HL-60/S4 (cell line): ENCODE data around the gene SNAPC3.

Source experiments
- in situ Hi-C: fragments of 300-500 bp; cut with MboI; formaldehyde crosslinking; loops from 2 replicates; pipeline ENCODE4 v1.14.3; 2022; ENCODE audit warnings: low sequenced_read_pairs

The SNAPC3 gene

GRCh38 chr9:15485836-15486666 lies 63.4 kb downstream of the SNAPC3 start:
- in situ Hi-C loops: no loop called here

GRCh38 chr9:15491950-15492349 lies 69.3 kb downstream of the SNAPC3 start:
- in situ Hi-C loops: no loop called here

- in situ Hi-C loops: no loop called here
These were observed 69.9 kb downstream of the SNAPC3 start for GRCh38 chr9:15492485-15493150.

- in situ Hi-C loops: no loop called here
These were observed 75.7 kb downstream of the SNAPC3 start for GRCh38 chr9:15498246-15498995.

- in situ Hi-C loops: no loop called here
These were observed 76.5 kb downstream of the SNAPC3 start for GRCh38 chr9:15499139-15499538.

GRCh38 chr9:15501179-15501578 lies 78.5 kb downstream of the SNAPC3 start:
- in situ Hi-C loops: no loop called here

GRCh38 chr9:15501803-15502202 lies 79.1 kb downstream of the SNAPC3 start:
- in situ Hi-C loops: no loop called here

- in situ Hi-C loops: no loop called here
These were observed 83.2 kb downstream of the SNAPC3 start for GRCh38 chr9:15505921-15506320.

- in situ Hi-C loops: no loop called here
These were observed 87.5 kb downstream of the SNAPC3 start for GRCh38 chr9:15509931-15510788.

- in situ Hi-C loops: no loop called here
These were observed 88.3 kb downstream of the SNAPC3 start, which contains the start of gene PSIP1 for GRCh38 chr9:15510789-15511575. PSIP1 (minus strand) TSS chr9:15510970; CDS start chr9:15510188, 782 bp downstream.
